PFSK-1 (cell line): ENCODE results near the gene RASA3.

Experiments
- POLR2AphosphoS5 ChIP-seq: IDR thresholded peaks from 2 replicates; pipeline ENCODE4 v1.6.1; 2012; ENCODE audit warnings: low read depth, mild to moderate bottlenecking, control low read depth, low read length, moderate library complexity
- TAF1 ChIP-seq: IDR thresholded peaks from 2 replicates; pipeline ENCODE4 v1.6.1; 2012; ENCODE audit warnings: low read length, control low read depth, borderline replicate concordance; ENCODE audit not compliant: insufficient read depth

GRCh38 chr13:114144606-114145244, 12.3 kb upstream of the RASA3 start:
- TF ChIP-seq TAF1 (no peak), POLR2AphosphoS5 (no peak)
